Calu3 (cell line): ENCODE results near the gene LRRN2. TPM values are rescaled to one million over a fixed set of nuclear protein-coding genes. Genes with fewer than 3 reads are reported as not detected.

Experiments
- BruUV-seq: library from RNA; stranded (reverse); fragments of 400-500 nt; replicated peaks from 2 replicates; lab custom pipeline; 2021; lab: Mats Ljungman, UMichigan
- CTCF ChIA-PET: fragments of 300-600 bp; sonication (Branson Sonifier 250); formaldehyde crosslinking; loops from one replicate; lab custom pipeline; 2022; ENCODE audit warnings: antibody characterized with exemption; lab: Charles Lee
- DNase-seq: peaks from one replicate; pipeline ENCODE4 v3.0.0; 2022
- H3K27ac Mint-ChIP-seq: one replicate; pipeline ENCODE4 v1.8.0; 2022; ENCODE audit warnings: mixed read lengths; ENCODE audit not compliant: unreplicated experiment
- H3K27me3 Mint-ChIP-seq: one replicate; pipeline ENCODE4 v1.8.0; 2022; ENCODE audit warnings: mixed read lengths; ENCODE audit not compliant: unreplicated experiment
- H3K36me3 Mint-ChIP-seq: one replicate; pipeline ENCODE4 v1.8.0; 2022; ENCODE audit warnings: mild to moderate bottlenecking, moderate library complexity, mixed read lengths; ENCODE audit not compliant: insufficient read depth, unreplicated experiment
- H3K4me1 Mint-ChIP-seq: one replicate; pipeline ENCODE4 v1.8.0; 2022; ENCODE audit warnings: mild to moderate bottlenecking, low read depth, mixed read lengths; ENCODE audit not compliant: unreplicated experiment
- H3K4me3 Mint-ChIP-seq: one replicate; pipeline ENCODE4 v1.8.0; 2022; ENCODE audit warnings: mild to moderate bottlenecking, low read depth, moderate library complexity, mixed read lengths; ENCODE audit not compliant: unreplicated experiment
- H3K9me3 Mint-ChIP-seq: one replicate; pipeline ENCODE4 v1.8.0; 2022; ENCODE audit warnings: low read depth, mixed read lengths; ENCODE audit not compliant: unreplicated experiment
- CTCF ChIP-seq: fragments of 200-600 bp; IDR thresholded peaks from one replicate; pipeline ENCODE4 v1.8.0; 2022; ENCODE audit warnings: antibody characterized with exemption; ENCODE audit not compliant: unreplicated experiment
- intact Hi-C: fragments of 100-400 bp; cut with micrococcal nuclease; formaldehyde crosslinking; loops from one replicate; pipeline ENCODE4 v1.10.0; 2022; ENCODE audit not compliant: unreplicated experiment
- total RNA-seq: library from RNA; stranded (reverse); gene quantifications from 2 replicates; pipeline ENCODE4 v1.2.3, GENCODE V29; 2022

The LRRN2 gene
- total RNA-seq, 1 experiment from 2014 or later: not detected

DNA sequence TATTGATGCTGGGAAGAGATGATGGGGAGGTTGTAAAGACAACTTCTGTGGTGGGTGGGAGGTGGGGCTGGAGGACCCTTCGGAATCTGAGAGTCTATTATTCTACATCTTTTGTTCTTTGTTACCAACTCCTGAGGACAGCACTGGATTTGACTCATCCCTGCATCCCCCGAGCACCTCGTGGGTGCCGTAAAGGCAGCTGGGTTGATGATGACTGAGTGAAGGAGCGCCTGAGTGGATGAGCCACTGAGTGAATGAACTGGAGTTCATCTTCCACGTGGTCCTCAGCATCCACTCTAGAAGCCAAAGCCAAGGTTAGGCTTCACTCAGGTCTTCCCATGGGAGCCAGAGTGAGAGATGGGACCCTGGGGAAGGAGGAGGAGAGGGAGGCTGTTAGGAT is 77.6 kb downstream of the LRRN2 start:
- Mint-ChIP-seq H3K36me3 (no peaks in the 10 kb centered on the region), H3K4me3 (no peak overlapping the region), H3K9me3 (no peaks in the 10 kb centered on the region), H3K27ac (no peak overlapping the region), H3K27me3 (peaks cover 55% of the 10 kb centered on the region), H3K4me1 (no peaks in the 10 kb centered on the region)
- no peak for TF ChIP-seq CTCF
- no peak for DNase-seq
- intact Hi-C loops: no loop called here
- CTCF ChIA-PET: interaction anchor here (0.8 to 1.2 kb wide), 2 partner anchors 16 to 137 kb away, joined by 3 read pairs; no protein-coding TSS in a partner anchor
- BruUV-seq: no TSS peak

GRCh38 chr1:204605791-204606190 is 79.7 kb downstream of the LRRN2 start:
- intact Hi-C loops: no loop called here
- CTCF ChIA-PET: no interaction called here
- BruUV-seq: no TSS peak
- no peak for DNase-seq
- Mint-ChIP-seq H3K9me3 (no peaks in the 10 kb centered on the region), H3K36me3 (no peaks in the 10 kb centered on the region), H3K27ac (no peak overlapping the region), H3K27me3 (peaks cover 48% of the 10 kb centered on the region), H3K4me1 (no peaks in the 10 kb centered on the region), H3K4me3 (no peak overlapping the region)
- no peak for TF ChIP-seq CTCF

- intact Hi-C loops: no loop called here
- H3K27me3 Mint-ChIP-seq: peaks cover 30% of the 10 kb centered on the region
- no peaks in the 10 kb centered on the region for H3K36me3 Mint-ChIP-seq
- no peaks in the 10 kb centered on the region for H3K4me1 Mint-ChIP-seq
- no peak overlapping the region for H3K27ac Mint-ChIP-seq
- no TSS peak for BruUV-seq
- no peaks in the 10 kb centered on the region for H3K9me3 Mint-ChIP-seq
- no peak for TF ChIP-seq CTCF
- H3K4me3 Mint-ChIP-seq: no peak overlapping the region
- DNase-seq: no peak
- CTCF ChIA-PET: interaction anchor here (0.9 kb wide), 1 partner anchor 204 kb away, joined by 3 read pairs; no protein-coding TSS in a partner anchor
Observed at GRCh38 chr1:204602871-204603542, 82.5 kb downstream of the LRRN2 start.

DNA sequence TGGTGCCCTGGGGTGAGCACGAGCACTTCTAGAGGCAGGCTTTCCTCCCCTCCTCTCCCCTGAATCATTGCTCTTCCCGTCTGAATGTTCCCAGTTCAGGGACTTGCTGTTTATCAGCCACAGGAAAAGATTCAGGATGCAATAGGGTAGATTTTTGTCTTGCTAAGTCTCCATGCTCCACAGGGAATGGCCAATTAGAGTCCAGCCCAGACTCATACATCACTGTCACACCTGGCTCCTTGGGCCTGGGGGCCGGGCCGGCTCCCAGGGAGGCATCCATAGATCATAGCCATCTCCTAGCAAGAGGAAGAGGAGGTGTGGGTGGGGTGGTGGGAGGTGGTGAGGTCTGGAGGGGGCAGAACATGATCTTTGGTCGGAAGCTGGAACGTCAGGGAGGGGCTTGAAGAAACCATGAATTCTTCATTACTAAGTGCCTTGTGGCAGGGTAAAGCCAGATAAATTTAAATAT is 83.4 kb downstream of the LRRN2 start:
- intact Hi-C loops: no loop called here
- Mint-ChIP-seq H3K27ac (no peak overlapping the region), H3K27me3 (peaks cover 21% of the 10 kb centered on the region), H3K4me3 (no peak overlapping the region), H3K9me3 (no peaks in the 10 kb centered on the region), H3K4me1 (no peaks in the 10 kb centered on the region), H3K36me3 (no peaks in the 10 kb centered on the region)
- no TSS peak for BruUV-seq
- DNase-seq: no peak
- TF ChIP-seq CTCF: no peak
- CTCF ChIA-PET: interaction anchor here (0.9 kb wide), 1 partner anchor 205 kb away, joined by 3 read pairs; no protein-coding TSS in a partner anchor
